HEK293T (cell line): ENCODE measurements around the gene PKLR.

Experiments
- CTCF ChIA-PET: fragments of 350-600 bp; formaldehyde crosslinking; extraction: SDS; loops from one replicate; lab custom pipeline; 2021; ENCODE audit warnings: antibody characterized with exemption, inconsistent platforms; lab: Yijun Ruan, JAX
- POLR2A ChIA-PET: fragments of 350-600 bp; formaldehyde crosslinking; extraction: SDS; loops from one replicate; lab custom pipeline; 2020; ENCODE audit warnings: antibody characterized with exemption, inconsistent platforms; lab: Yijun Ruan, JAX
- DNase-seq: peaks from one replicate; pipeline ENCODE4 v3.0.0; 2012; ENCODE audit warnings: mixed read lengths; ENCODE audit errors: extremely low spot score
- ARNT ChIP-seq: fragments of 450-650 bp; IDR thresholded peaks from 2 replicates; pipeline ENCODE4 v1.6.1; 2017; ENCODE audit warnings: mild to moderate bottlenecking
- BHLHE40 ChIP-seq: fragments of 450-650 bp; IDR thresholded peaks from 2 replicates; pipeline ENCODE4 v1.6.1; 2016; ENCODE audit warnings: mild to moderate bottlenecking, moderate library complexity, borderline replicate concordance
- CTBP1 ChIP-seq: fragments of 450-650 bp; IDR thresholded peaks from 2 replicates; pipeline ENCODE4 v1.6.1; 2016; ENCODE audit warnings: borderline replicate concordance
- ELF4 ChIP-seq: fragments of 450-650 bp; IDR thresholded peaks from 2 replicates; pipeline ENCODE4 v1.6.1; 2017; ENCODE audit warnings: antibody characterized with exemption
- FOXA1 ChIP-seq: fragments of 450-650 bp; IDR thresholded peaks from 2 replicates; pipeline ENCODE4 v1.6.1; 2016; ENCODE audit warnings: mild to moderate bottlenecking
- FOXK2 ChIP-seq: fragments of 450-650 bp; IDR thresholded peaks from 2 replicates; pipeline ENCODE4 v1.6.1; 2016; ENCODE audit warnings: mild to moderate bottlenecking
- FOXM1 ChIP-seq: fragments of 450-650 bp; IDR thresholded peaks from 2 replicates; pipeline ENCODE4 v1.6.1; 2017; ENCODE audit warnings: mild to moderate bottlenecking, borderline replicate concordance
- HDGF ChIP-seq: fragments of 450-650 bp; IDR thresholded peaks from 2 replicates; pipeline ENCODE4 v1.6.1; 2017; ENCODE audit warnings: antibody characterized with exemption, borderline replicate concordance
- L3MBTL2 ChIP-seq: fragments of 450-650 bp; conservative IDR thresholded peaks from 2 replicates; pipeline ENCODE4 v1.6.1; 2016; ENCODE audit warnings: mild to moderate bottlenecking
- LEF1 ChIP-seq: fragments of 450-650 bp; IDR thresholded peaks from 2 replicates; pipeline ENCODE4 v1.6.1; 2017; ENCODE audit warnings: mild to moderate bottlenecking, borderline replicate concordance
- NFRKB ChIP-seq: fragments of 450-650 bp; IDR thresholded peaks from 2 replicates; pipeline ENCODE4 v1.6.1; 2016; ENCODE audit warnings: mild to moderate bottlenecking, moderate library complexity
- PKNOX1 ChIP-seq: fragments of 450-650 bp; IDR thresholded peaks from 2 replicates; pipeline ENCODE4 v1.6.1; 2016
- SP1 ChIP-seq: fragments of 450-650 bp; IDR thresholded peaks from 2 replicates; pipeline ENCODE4 v1.6.1; 2017
- SUZ12 ChIP-seq: fragments of 450-650 bp; IDR thresholded peaks from 2 replicates; pipeline ENCODE4 v1.6.1; 2016; ENCODE audit warnings: mild to moderate bottlenecking
- TARDBP ChIP-seq: fragments of 450-650 bp; IDR thresholded peaks from 2 replicates; pipeline ENCODE4 v1.6.1; 2016
- ZNF384 ChIP-seq: fragments of 450-650 bp; IDR thresholded peaks from 2 replicates; pipeline ENCODE4 v1.6.1; 2016

PKLR gene

GRCh38 chr1:155309423-155310021, 8.3 kb upstream of the PKLR start:
- POLR2A ChIA-PET = interaction anchor here (1.2 kb wide), 1 partner anchor 13 kb away, joined by 3 read pairs; no protein-coding TSS in a partner anchor
- peak; percentile 31 for DNase-seq
- TF ChIP-seq FOXK2 (no peak), FOXM1 (no peak), NFRKB (no peak), CTBP1 (no peak), ARNT (no peak), PKNOX1 (no peak), HDGF (no peak), SUZ12 (no peak)
- CTCF ChIA-PET = no interaction called here

- ChIA-PET CTCF (interaction anchor here (1.1 to 4.2 kb wide), 3 partner anchors 16 to 136 kb away, joined by 3 to 29 read pairs (median 3); partner anchors contain the start of gene KRTCAP2), POLR2A (interaction anchor here (0.6 to 1.9 kb wide), 15 partner anchors 8 to 282 kb away, joined by 3 to 17 read pairs (median 5); partner anchors contain the start of genes CLK2, ENTREP3, HCN3 and SCAMP3)
- DNase-seq = peak; percentile 98
- TF ChIP-seq TARDBP = peak; percentile 71; the same call in 1 of the 2 replicates
- no peak for TF ChIP-seq ARNT
- TF ChIP-seq PKNOX1 = peak; percentile 97
- TF ChIP-seq HDGF = no peak
- TF ChIP-seq ZNF384 = no peak
- TF ChIP-seq FOXM1 = no peak
- TF ChIP-seq ELF4 = peak; percentile 53
- no peak for TF ChIP-seq SP1
- peak; percentile 92 for TF ChIP-seq L3MBTL2
- TF ChIP-seq LEF1 = no peak
Observed at GRCh38 chr1:155308493-155309422, 7.5 kb upstream of the PKLR start, which contains the start of gene FDPS. TSS of gene FDPS (plus strand) at chr1:155308866. CDS start at chr1:155309790, 924 bp downstream.

GRCh38 chr1:155307247-155307740, 6.1 kb upstream of the PKLR start:
- TF ChIP-seq SUZ12 = no peak
- no peak for TF ChIP-seq BHLHE40
- TF ChIP-seq SP1 = no peak
- no peak for DNase-seq
- CTCF ChIA-PET = interaction anchor here (0.6 to 4.2 kb wide), 4 partner anchors 28 to 290 kb away, joined by 3 to 29 read pairs (median 5); no protein-coding TSS in a partner anchor
- POLR2A ChIA-PET = interaction anchor here (0.7 to 1.9 kb wide), 9 partner anchors 13 to 63 kb away, joined by 3 to 17 read pairs (median 8); partner anchors contain the start of genes CLK2 and HCN3

GRCh38 chr1:155305881-155306391, 4.7 kb upstream of the PKLR start:
- ChIA-PET CTCF (interaction anchor here (0.8 to 4.2 kb wide), 2 partner anchors 30 to 55 kb away, joined by 3 to 29 read pairs; no protein-coding TSS in a partner anchor), POLR2A (interaction anchor here (0.7 to 1.1 kb wide), 2 partner anchors 23 to 55 kb away, joined by 4 read pairs; no protein-coding TSS in a partner anchor)
- TF ChIP-seq CTBP1 (no peak), ELF4 (no peak), ZNF384 (no peak), NFRKB (no peak), HDGF (no peak), ARNT (no peak), FOXK2 (no peak), FOXM1 (no peak)
- no peak for DNase-seq

GRCh38 chr1:155304558-155305063, 3.4 kb upstream of the PKLR start:
- CTCF ChIA-PET = interaction anchor here (1.5 to 4.2 kb wide), 2 partner anchors 28 to 54 kb away, joined by 6 to 29 read pairs; no protein-coding TSS in a partner anchor
- TF ChIP-seq TARDBP (no peak), HDGF (no peak), ARNT (no peak), PKNOX1 (no peak), LEF1 (no peak), NFRKB (no peak), SP1 (no peak), FOXM1 (no peak), ELF4 (no peak), FOXA1 (no peak), FOXK2 (no peak), CTBP1 (no peak), ZNF384 (no peak), BHLHE40 (no peak), L3MBTL2 (no peak), SUZ12 (no peak)
- POLR2A ChIA-PET = no interaction called here
- DNase-seq = no peak
